SU-DHL-6 (cell line): ENCODE results near the gene SP2.

Experiments
- H2AFZ ChIP-seq: fragments of 200-600 bp; sonication (generic); 2 replicates; pipeline ENCODE4 v1.6.1; 2014; ENCODE audit warnings: low read depth, mild to moderate bottlenecking, moderate library complexity, mixed read lengths, antibody characterized with exemption, low read length; ENCODE audit not compliant: severe bottlenecking
- H3F3A ChIP-seq: fragments of 200-600 bp; shearing (Covaris generic); 2 replicates; pipeline ENCODE4 v1.6.0; 2016; ENCODE audit warnings: antibody characterized with exemption, mild to moderate bottlenecking; ENCODE audit not compliant: insufficient read depth
- H3K27ac ChIP-seq: fragments of 200-600 bp; sonication (generic); 2 replicates; pipeline ENCODE4 v1.5.1; 2016; ENCODE audit warnings: low read depth, mild to moderate bottlenecking, low read length, moderate library complexity, mixed read lengths
- H3K27me3 ChIP-seq: fragments of 200-600 bp; sonication (generic), shearing (Covaris generic); 2 replicates; pipeline ENCODE4 v1.6.0; 2014; ENCODE audit warnings: mild to moderate bottlenecking, low read length
- H3K36me3 ChIP-seq: fragments of 200-600 bp; sonication (generic); 2 replicates; pipeline ENCODE4 v1.6.1; 2014; ENCODE audit warnings: mild to moderate bottlenecking, low read length, mixed read lengths
- H3K4me2 ChIP-seq: fragments of 300-600, 200-600 bp; shearing (Covaris generic), sonication (generic); 2 replicates; pipeline ENCODE4 v1.6.0; 2014; ENCODE audit warnings: low read length, low read depth, mild to moderate bottlenecking; ENCODE audit not compliant: poor library complexity, severe bottlenecking
- H3K4me3 ChIP-seq: fragments of 200-600 bp; sonication (generic); 2 replicates; pipeline ENCODE4 v1.5.1; 2014; ENCODE audit warnings: antibody characterized with exemption, low read length, mild to moderate bottlenecking, mixed read lengths; ENCODE audit not compliant: insufficient read depth, poor library complexity, severe bottlenecking
- H3K79me2 ChIP-seq: fragments of 200-600 bp; sonication (generic); 2 replicates; pipeline ENCODE4 v1.6.1; 2014; ENCODE audit warnings: mild to moderate bottlenecking, low read length, moderate library complexity; ENCODE audit not compliant: insufficient read depth
- H3K9ac ChIP-seq: fragments of 200-600 bp; sonication (generic); 2 replicates; pipeline ENCODE4 v1.7.0; 2014; ENCODE audit warnings: mild to moderate bottlenecking, low read length
- H3K9me2 ChIP-seq: fragments of 200-600 bp; sonication (generic); replicated peaks from 2 replicates; pipeline ENCODE4 v1.6.1; 2014; ENCODE audit warnings: low read length; ENCODE audit not compliant: insufficient read depth
- H3K9me3 ChIP-seq: fragments of 200-600 bp; sonication (generic); 2 replicates; pipeline ENCODE4 v1.6.1; 2014; ENCODE audit warnings: low read length, mixed read lengths; ENCODE audit not compliant: insufficient read depth
- H4K20me1 ChIP-seq: fragments of 200-600 bp; sonication (generic); 2 replicates; pipeline ENCODE4 v1.6.1; 2014; ENCODE audit warnings: low read depth, mild to moderate bottlenecking, antibody characterized with exemption, low read length, moderate library complexity, mixed read lengths
- CTCF ChIP-seq: fragments of 200-600 bp; sonication (generic); IDR thresholded peaks from one replicate; pipeline ENCODE4 v1.5.1; 2017; ENCODE audit warnings: antibody characterized with exemption, mild to moderate bottlenecking, low read length, moderate library complexity; ENCODE audit not compliant: insufficient read depth, poor library complexity, severe bottlenecking
- EZH2phosphoT487 ChIP-seq: fragments of 200-600 bp; sonication (generic), shearing (Covaris generic); conservative IDR thresholded peaks from 2 replicates; pipeline ENCODE4 v1.6.1; 2018; ENCODE audit warnings: mild to moderate bottlenecking, antibody characterized with exemption, low read length, moderate library complexity, mixed read lengths

Gene SP2

GRCh38 chr17:47942096-47942510 lies 46.1 kb downstream of the SP2 start:
- Histone ChIP-seq H3K9me2 (no peaks in the 10 kb centered on the region), H3K79me2 (peaks cover 8% of the 10 kb centered on the region; the same call in 1 of the 2 replicates), H3K27me3 (no peaks in the 10 kb centered on the region), H3F3A (peaks cover 15% of the 10 kb centered on the region), H3K4me3 (peak overlapping the region; percentile 87), H3K4me2 (peak overlapping the region; percentile 80), H3K9me3 (no peaks in the 10 kb centered on the region), H3K36me3 (no peaks in the 10 kb centered on the region), H2AFZ (peak overlapping the region; percentile 78), H3K9ac (peak overlapping the region; percentile 86), H3K27ac (peak overlapping the region; percentile 23; the same call in 1 of the 2 replicates), H4K20me1 (no peaks in the 10 kb centered on the region)
- TF ChIP-seq CTCF (no peak), EZH2phosphoT487 (no peak)

- no peaks in the 10 kb centered on the region for H3K9me3 ChIP-seq
- H3K9ac ChIP-seq = peak overlapping the region; percentile 86
- peaks cover 8% of the 10 kb centered on the region; the same call in 1 of the 2 replicates for H3K79me2 ChIP-seq
- no peaks in the 10 kb centered on the region for H4K20me1 ChIP-seq
- H3K4me2 ChIP-seq = peak overlapping the region; percentile 80
- peak overlapping the region; percentile 87 for H3K4me3 ChIP-seq
- no peaks in the 10 kb centered on the region for H3K27me3 ChIP-seq
- H3K9me2 ChIP-seq = no peaks in the 10 kb centered on the region
- H3F3A ChIP-seq = peaks cover 15% of the 10 kb centered on the region
- H2AFZ ChIP-seq = no peak overlapping the region
- no peaks in the 10 kb centered on the region for H3K36me3 ChIP-seq
- no peak for TF ChIP-seq CTCF
- TF ChIP-seq EZH2phosphoT487 = no peak
- H3K27ac ChIP-seq = 0 out of 2 replicates have a peak overlapping the region, but pooled peaks have one; percentile 23
These were observed 46.5 kb downstream of the SP2 start for GRCh38 chr17:47942568-47942967.

GRCh38 chr17:47945080-47945479 lies 49.0 kb downstream of the SP2 start:
- H3K9me3 ChIP-seq = no peaks in the 10 kb centered on the region
- no peaks in the 10 kb centered on the region for H4K20me1 ChIP-seq
- no peaks in the 10 kb centered on the region for H3K27me3 ChIP-seq
- no peak for TF ChIP-seq CTCF
- TF ChIP-seq EZH2phosphoT487 = no peak
- no peak overlapping the region for H3K4me3 ChIP-seq
- no peak overlapping the region for H3K27ac ChIP-seq
- H3K79me2 ChIP-seq = peaks cover 8% of the 10 kb centered on the region; the same call in 1 of the 2 replicates
- H3K4me2 ChIP-seq = no peak overlapping the region
- no peaks in the 10 kb centered on the region for H3K36me3 ChIP-seq
- no peak overlapping the region for H3K9ac ChIP-seq
- H3K9me2 ChIP-seq = no peaks in the 10 kb centered on the region
- H2AFZ ChIP-seq = no peak overlapping the region
- H3F3A ChIP-seq = peaks cover 11% of the 10 kb centered on the region
